HEK293 (cell line): ENCODE data around the gene LY6G6D.

Source experiments
- GFI1B ChIP-seq: fragments of 450-650 bp; formaldehyde crosslinking; IDR thresholded peaks from 2 replicates; pipeline ENCODE4 v1.5.1; 2016; ENCODE audit warnings: missing biosample characterization, missing genetic modification characterization
- GLI4 ChIP-seq: fragments of 450-650 bp; formaldehyde crosslinking; IDR thresholded peaks from 2 replicates; pipeline ENCODE4 v1.5.1; 2016; ENCODE audit warnings: missing biosample characterization, missing genetic modification characterization
- GLIS2 ChIP-seq: fragments of 450-650 bp; formaldehyde crosslinking; IDR thresholded peaks from 2 replicates; pipeline ENCODE4 v1.5.1; 2016; ENCODE audit warnings: missing biosample characterization, missing genetic modification characterization
- KLF8 ChIP-seq: fragments of 450-650 bp; formaldehyde crosslinking; IDR thresholded peaks from 2 replicates; pipeline ENCODE4 v1.5.1; 2016; ENCODE audit warnings: missing biosample characterization, missing genetic modification characterization
- SCRT2 ChIP-seq: fragments of 450-650 bp; formaldehyde crosslinking; IDR thresholded peaks from 2 replicates; pipeline ENCODE4 v1.5.1; 2016; ENCODE audit warnings: missing biosample characterization, missing genetic modification characterization
- SETDB1 ChIP-seq: IDR thresholded peaks from one replicate; pipeline ENCODE4 v1.6.1; 2017; ENCODE audit warnings: mild to moderate bottlenecking, low read length, moderate library complexity, mixed read lengths; ENCODE audit not compliant: insufficient read length
- SP2 ChIP-seq: fragments of 450-650 bp; formaldehyde crosslinking; IDR thresholded peaks from 2 replicates; pipeline ENCODE4 v1.5.1; 2016; ENCODE audit warnings: missing biosample characterization, missing genetic modification characterization
- ZFP41 ChIP-seq: fragments of 450-650 bp; formaldehyde crosslinking; IDR thresholded peaks from 2 replicates; pipeline ENCODE4 v1.5.1; 2016; ENCODE audit warnings: missing biosample characterization, missing genetic modification characterization, borderline replicate concordance
- ZIC2 ChIP-seq: fragments of 450-650 bp; formaldehyde crosslinking; IDR thresholded peaks from 2 replicates; pipeline ENCODE4 v1.5.1; 2016; ENCODE audit warnings: missing biosample characterization, missing genetic modification characterization
- ZNF169 ChIP-seq: fragments of 450-650 bp; formaldehyde crosslinking; IDR thresholded peaks from 2 replicates; pipeline ENCODE4 v1.5.1; 2016; ENCODE audit warnings: missing biosample characterization, missing genetic modification characterization
- ZNF560 ChIP-seq: fragments of 450-650 bp; formaldehyde crosslinking; IDR thresholded peaks from 2 replicates; pipeline ENCODE4 v1.5.1; 2017; ENCODE audit warnings: missing biosample characterization, missing genetic modification characterization, borderline replicate concordance
- ZNF623 ChIP-seq: fragments of 450-650 bp; formaldehyde crosslinking; IDR thresholded peaks from 2 replicates; pipeline ENCODE4 v1.5.1; 2016; ENCODE audit warnings: missing biosample characterization, missing genetic modification characterization
- ZNF626 ChIP-seq: fragments of 450-650 bp; sonication (Bioruptor Pico); formaldehyde crosslinking; IDR thresholded peaks from 2 replicates; pipeline ENCODE4 v1.5.1; 2018; ENCODE audit warnings: missing biosample characterization, missing genetic modification characterization, inconsistent platforms
- ZNF629 ChIP-seq: fragments of 450-650 bp; formaldehyde crosslinking; IDR thresholded peaks from 2 replicates; pipeline ENCODE4 v1.5.1; 2017; ENCODE audit warnings: missing biosample characterization, missing genetic modification characterization
- ZNF654 ChIP-seq: fragments of 450-650 bp; formaldehyde crosslinking; IDR thresholded peaks from 2 replicates; pipeline ENCODE4 v1.5.1; 2016; ENCODE audit warnings: low read depth, missing biosample characterization, missing genetic modification characterization
- ZNF777 ChIP-seq: fragments of 450-650 bp; formaldehyde crosslinking; IDR thresholded peaks from 2 replicates; pipeline ENCODE4 v1.5.1; 2017; ENCODE audit warnings: missing biosample characterization, missing genetic modification characterization, borderline replicate concordance
- TF ChIP-seq, protein P1 (sequence below): fragments of 450-650 bp; formaldehyde crosslinking; IDR thresholded peaks from 2 replicates; pipeline ENCODE4 v1.5.1; 2016; ENCODE audit warnings: missing biosample characterization, missing genetic modification characterization, borderline replicate concordance
- TF ChIP-seq, protein P2 (sequence below): fragments of 450-650 bp; formaldehyde crosslinking; IDR thresholded peaks from 2 replicates; pipeline ENCODE4 v1.5.1; 2016; ENCODE audit warnings: missing biosample characterization, missing genetic modification characterization
- TF ChIP-seq, protein P3 (sequence below): fragments of 450-650 bp; formaldehyde crosslinking; IDR thresholded peaks from 2 replicates; pipeline ENCODE4 v1.5.1; 2016; ENCODE audit warnings: missing biosample characterization, missing genetic modification characterization

LY6G6D gene

DNA sequence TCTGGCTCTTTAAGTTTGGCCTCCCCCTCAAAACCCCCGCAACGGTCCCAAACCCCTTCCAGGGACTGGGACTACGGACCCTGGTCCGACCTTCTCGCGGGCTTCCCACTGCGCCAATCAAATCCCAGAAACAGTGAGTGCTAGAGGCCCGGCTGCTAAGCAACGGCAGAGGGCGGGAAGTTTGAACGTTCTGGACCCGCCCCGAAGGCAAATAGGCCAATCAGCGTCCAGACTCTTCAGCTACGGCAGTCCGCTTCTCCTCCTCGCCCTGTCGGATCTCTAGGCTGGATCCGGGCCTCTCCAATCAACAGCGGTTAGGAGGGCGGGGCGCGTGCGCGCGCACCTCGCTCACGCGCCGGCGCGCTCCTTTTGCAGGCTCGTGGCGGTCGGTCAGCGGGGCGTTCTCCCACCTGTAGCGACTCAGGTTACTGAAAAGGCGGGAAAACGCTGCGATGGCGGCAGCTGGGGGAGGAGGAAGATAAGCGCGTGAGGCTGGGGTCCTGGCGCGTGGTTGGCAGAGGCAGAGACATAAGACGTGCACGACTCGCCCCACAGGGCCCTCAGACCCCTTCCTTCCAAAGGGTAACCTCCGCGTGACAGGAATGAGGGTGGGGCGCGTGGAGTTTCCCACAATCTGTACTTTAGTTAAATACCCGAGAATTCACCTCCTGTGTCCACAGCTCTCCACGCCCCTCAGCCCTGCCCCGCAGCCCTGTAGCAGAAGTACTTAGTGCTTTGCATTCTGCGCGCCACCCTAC is 24.7 kb downstream of the LY6G6D start, which contains the start of gene MSH5 (continued):
- TF ChIP-seq, protein P1, sequence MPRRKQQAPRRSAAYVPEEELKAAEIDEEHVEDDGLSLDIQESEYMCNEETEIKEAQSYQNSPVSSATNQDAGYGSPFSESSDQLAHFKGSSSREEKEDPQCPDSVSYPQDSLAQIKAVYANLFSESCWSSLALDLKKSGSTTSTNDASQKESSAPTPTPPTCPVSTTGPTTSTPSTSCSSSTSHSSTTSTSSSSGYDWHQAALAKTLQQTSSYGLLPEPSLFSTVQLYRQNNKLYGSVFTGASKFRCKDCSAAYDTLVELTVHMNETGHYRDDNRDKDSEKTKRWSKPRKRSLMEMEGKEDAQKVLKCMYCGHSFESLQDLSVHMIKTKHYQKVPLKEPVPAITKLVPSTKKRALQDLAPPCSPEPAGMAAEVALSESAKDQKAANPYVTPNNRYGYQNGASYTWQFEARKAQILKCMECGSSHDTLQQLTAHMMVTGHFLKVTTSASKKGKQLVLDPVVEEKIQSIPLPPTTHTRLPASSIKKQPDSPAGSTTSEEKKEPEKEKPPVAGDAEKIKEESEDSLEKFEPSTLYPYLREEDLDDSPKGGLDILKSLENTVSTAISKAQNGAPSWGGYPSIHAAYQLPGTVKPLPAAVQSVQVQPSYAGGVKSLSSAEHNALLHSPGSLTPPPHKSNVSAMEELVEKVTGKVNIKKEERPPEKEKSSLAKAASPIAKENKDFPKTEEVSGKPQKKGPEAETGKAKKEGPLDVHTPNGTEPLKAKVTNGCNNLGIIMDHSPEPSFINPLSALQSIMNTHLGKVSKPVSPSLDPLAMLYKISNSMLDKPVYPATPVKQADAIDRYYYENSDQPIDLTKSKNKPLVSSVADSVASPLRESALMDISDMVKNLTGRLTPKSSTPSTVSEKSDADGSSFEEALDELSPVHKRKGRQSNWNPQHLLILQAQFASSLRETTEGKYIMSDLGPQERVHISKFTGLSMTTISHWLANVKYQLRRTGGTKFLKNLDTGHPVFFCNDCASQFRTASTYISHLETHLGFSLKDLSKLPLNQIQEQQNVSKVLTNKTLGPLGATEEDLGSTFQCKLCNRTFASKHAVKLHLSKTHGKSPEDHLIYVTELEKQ (tag by site-specific recombination), result 0 out of 2 replicates have a peak, but pooled peaks have one; percentile 17
- TF ChIP-seq ZNF626 (no peak), ZNF623 (tag by site-specific recombination) (no peak), SETDB1 (no peak), ZNF629 (tag by site-specific recombination) (peak; percentile 46; the same call in 1 of the 2 replicates), ZNF777 (tag by site-specific recombination) (no peak), GFI1B (tag by site-specific recombination) (no peak), ZNF654 (tag by site-specific recombination) (no peak), SP2 (tag by site-specific recombination) (peak; percentile 99), ZNF560 (no peak), SCRT2 (tag by site-specific recombination) (peak; percentile 100), ZFP41 (tag by site-specific recombination) (no peak), KLF8 (tag by site-specific recombination) (peak; percentile 93; the same call in 1 of the 2 replicates), ZNF169 (tag by site-specific recombination) (no peak), GLI4 (tag by site-specific recombination) (peak; percentile 60; the same call in 1 of the 2 replicates), ZIC2 (tag by site-specific recombination) (peak; percentile 83), GLIS2 (tag by site-specific recombination) (peak; percentile 66; the same call in 1 of the 2 replicates)
- TF ChIP-seq, protein P2, sequence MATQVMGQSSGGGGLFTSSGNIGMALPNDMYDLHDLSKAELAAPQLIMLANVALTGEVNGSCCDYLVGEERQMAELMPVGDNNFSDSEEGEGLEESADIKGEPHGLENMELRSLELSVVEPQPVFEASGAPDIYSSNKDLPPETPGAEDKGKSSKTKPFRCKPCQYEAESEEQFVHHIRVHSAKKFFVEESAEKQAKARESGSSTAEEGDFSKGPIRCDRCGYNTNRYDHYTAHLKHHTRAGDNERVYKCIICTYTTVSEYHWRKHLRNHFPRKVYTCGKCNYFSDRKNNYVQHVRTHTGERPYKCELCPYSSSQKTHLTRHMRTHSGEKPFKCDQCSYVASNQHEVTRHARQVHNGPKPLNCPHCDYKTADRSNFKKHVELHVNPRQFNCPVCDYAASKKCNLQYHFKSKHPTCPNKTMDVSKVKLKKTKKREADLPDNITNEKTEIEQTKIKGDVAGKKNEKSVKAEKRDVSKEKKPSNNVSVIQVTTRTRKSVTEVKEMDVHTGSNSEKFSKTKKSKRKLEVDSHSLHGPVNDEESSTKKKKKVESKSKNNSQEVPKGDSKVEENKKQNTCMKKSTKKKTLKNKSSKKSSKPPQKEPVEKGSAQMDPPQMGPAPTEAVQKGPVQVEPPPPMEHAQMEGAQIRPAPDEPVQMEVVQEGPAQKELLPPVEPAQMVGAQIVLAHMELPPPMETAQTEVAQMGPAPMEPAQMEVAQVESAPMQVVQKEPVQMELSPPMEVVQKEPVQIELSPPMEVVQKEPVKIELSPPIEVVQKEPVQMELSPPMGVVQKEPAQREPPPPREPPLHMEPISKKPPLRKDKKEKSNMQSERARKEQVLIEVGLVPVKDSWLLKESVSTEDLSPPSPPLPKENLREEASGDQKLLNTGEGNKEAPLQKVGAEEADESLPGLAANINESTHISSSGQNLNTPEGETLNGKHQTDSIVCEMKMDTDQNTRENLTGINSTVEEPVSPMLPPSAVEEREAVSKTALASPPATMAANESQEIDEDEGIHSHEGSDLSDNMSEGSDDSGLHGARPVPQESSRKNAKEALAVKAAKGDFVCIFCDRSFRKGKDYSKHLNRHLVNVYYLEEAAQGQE (tag by site-specific recombination), result no peak
- TF ChIP-seq, protein P3, sequence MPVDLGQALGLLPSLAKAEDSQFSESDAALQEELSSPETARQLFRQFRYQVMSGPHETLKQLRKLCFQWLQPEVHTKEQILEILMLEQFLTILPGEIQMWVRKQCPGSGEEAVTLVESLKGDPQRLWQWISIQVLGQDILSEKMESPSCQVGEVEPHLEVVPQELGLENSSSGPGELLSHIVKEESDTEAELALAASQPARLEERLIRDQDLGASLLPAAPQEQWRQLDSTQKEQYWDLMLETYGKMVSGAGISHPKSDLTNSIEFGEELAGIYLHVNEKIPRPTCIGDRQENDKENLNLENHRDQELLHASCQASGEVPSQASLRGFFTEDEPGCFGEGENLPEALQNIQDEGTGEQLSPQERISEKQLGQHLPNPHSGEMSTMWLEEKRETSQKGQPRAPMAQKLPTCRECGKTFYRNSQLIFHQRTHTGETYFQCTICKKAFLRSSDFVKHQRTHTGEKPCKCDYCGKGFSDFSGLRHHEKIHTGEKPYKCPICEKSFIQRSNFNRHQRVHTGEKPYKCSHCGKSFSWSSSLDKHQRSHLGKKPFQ, result no peak; the same call in 1 of the 2 replicates
- TF ChIP-seq, all 188 proteins: peak for 63
